Activated naive CD8-positive, alpha-beta T cell treated with anti-CD3 and anti-CD28 coated beads, Interleukin-2, amount 50 U/mL, for 24 hours (primary cell): ENCODE data around the gene SHISA3.

ENCODE experiments used
- ATAC-seq: fragments of 150-1000 bp; cut with Tn5 transposase; one replicate; pipeline ENCODE4 v1.10.0; 2021
- DNase-seq: peaks from one replicate; pipeline ENCODE4 v3.0.0; 2021
- H3K27ac Mint-ChIP-seq: one replicate; pipeline ENCODE4 v1.8.0; 2021; ENCODE audit warnings: mild to moderate bottlenecking, mixed read lengths
- H3K27me3 Mint-ChIP-seq: one replicate; pipeline ENCODE4 v1.8.0; 2021; ENCODE audit warnings: mixed read lengths
- H3K36me3 Mint-ChIP-seq: one replicate; pipeline ENCODE4 v1.8.0; 2021; ENCODE audit warnings: low read depth, mixed read lengths
- H3K4me1 Mint-ChIP-seq: one replicate; pipeline ENCODE4 v1.8.0; 2021; ENCODE audit warnings: mixed read lengths
- H3K4me3 Mint-ChIP-seq: one replicate; pipeline ENCODE4 v1.8.0; 2021; ENCODE audit warnings: mild to moderate bottlenecking, moderate library complexity, mixed read lengths
- H3K9me3 Mint-ChIP-seq: one replicate; pipeline ENCODE4 v1.8.0; 2021; ENCODE audit warnings: mixed read lengths

Gene SHISA3

GRCh38 chr4:42445038-42445437, 47.8 kb downstream of the SHISA3 start:
- no peak for ATAC-seq
- Mint-ChIP-seq H3K36me3 (peaks cover 21% of the 10 kb centered on the region), H3K9me3 (no peaks in the 10 kb centered on the region)

GRCh38 chr4:42446823-42447222, 49.5 kb downstream of the SHISA3 start:
- Mint-ChIP-seq H3K36me3 (peaks cover 35% of the 10 kb centered on the region), H3K4me1 (no peaks in the 10 kb centered on the region), H3K4me3 (no peak overlapping the region), H3K9me3 (no peaks in the 10 kb centered on the region), H3K27me3 (no peaks in the 10 kb centered on the region), H3K27ac (no peak overlapping the region)
- no peak for ATAC-seq
- no peak for DNase-seq

More at GRCh38 chr4:42445038-42445437, 47.8 kb downstream of the SHISA3 start:
- no peak for DNase-seq
- Mint-ChIP-seq H3K4me3 (no peak overlapping the region), H3K27ac (no peak overlapping the region), H3K4me1 (no peaks in the 10 kb centered on the region), H3K27me3 (no peaks in the 10 kb centered on the region)
